ENCODE results near the gene RNF167.
"Not testable (repeated sequence)": the region's sequence is repeated elsewhere in the genome, so short reads cannot be mapped to it uniquely, and the experiment has no call there.

Gene RNF167

GRCh38 chr17:4898927-4899326 lies 41.1 kb upstream of the RNF167 start:
- H3K36me3 ChIP-seq (ENCODE audit: insufficient read depth, low read length) = peaks cover 40% of the 10 kb centered on the region
- no peak overlapping the region for H3K4me3 ChIP-seq (ENCODE audit: low read length)

DNA sequence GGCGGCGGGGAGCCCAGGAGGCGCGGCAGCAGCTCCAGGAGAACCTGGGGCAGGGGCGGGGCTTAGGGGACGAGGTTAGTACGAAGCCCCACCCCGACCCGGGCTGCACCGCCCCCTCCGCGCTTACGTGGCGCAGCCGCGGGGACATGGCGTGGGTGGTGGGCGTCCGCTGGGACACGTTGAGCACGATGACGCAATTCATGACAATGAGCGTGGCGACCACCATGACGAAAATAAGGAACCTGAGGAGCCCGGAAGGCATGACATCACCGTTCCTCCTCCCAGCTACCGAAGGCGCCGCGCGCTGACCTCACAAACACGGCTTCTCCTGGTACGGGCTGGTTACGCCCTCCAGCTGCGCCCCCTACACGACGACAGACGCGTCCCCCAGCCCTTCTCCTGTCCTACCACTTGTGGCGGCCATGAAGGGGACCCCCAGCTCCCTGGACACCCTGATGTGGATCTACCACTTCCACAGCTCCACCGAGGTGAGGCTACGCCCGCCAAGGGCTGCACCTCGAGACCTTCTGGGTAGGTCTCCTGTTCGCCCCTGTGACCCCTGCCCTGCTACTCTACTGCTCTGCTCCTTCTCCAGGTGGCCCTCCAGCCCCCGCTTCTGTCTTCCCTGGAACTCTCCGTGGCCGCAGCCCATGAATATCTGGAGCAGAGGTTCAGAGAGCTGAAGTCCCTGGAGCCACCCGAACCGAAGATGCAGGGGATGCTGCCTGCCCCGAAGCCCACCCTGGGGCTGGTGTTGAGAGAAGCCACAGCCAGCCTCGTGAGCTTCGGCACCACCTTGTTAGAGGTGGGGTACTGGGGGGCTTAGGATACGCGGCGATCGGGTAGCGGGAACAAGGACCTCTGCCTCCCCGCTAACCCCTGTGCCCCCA lies 40.5 kb upstream of the RNF167 start, which contains the start of gene C17orf107:
C17orf107 (plus strand) TSS at position 196 of the 890 bp plus-strand sequence; CDS start at position 423, 227 bp downstream.
- Histone ChIP-seq H3K4me1 (ENCODE audit: insufficient read depth, low read length) (no peaks in the 10 kb centered on the region), H3K4me3 (ENCODE audit: low read length) (no peak within 1 kb of the TSS), H3K9me3 (ENCODE audit: low read length) (peaks cover 15% of the 10 kb centered on the region), H3K36me3 (ENCODE audit: insufficient read depth, low read length) (peaks cover 34% of the 10 kb centered on the region), H3K27me3 (ENCODE audit: insufficient read depth, low read length) (no peaks in the 10 kb centered on the region), H2AFZ (ENCODE audit: low read depth, low read length) (no peak within 1 kb of the TSS)

More at GRCh38 chr17:4898927-4899326, 41.1 kb upstream of the RNF167 start:
- H2AFZ ChIP-seq (ENCODE audit: low read depth, low read length) = no peak overlapping the region
- H3K27me3 ChIP-seq (ENCODE audit: insufficient read depth, low read length) = no peaks in the 10 kb centered on the region
- no peaks in the 10 kb centered on the region for H3K4me1 ChIP-seq (ENCODE audit: insufficient read depth, low read length)
- peaks cover 15% of the 10 kb centered on the region for H3K9me3 ChIP-seq (ENCODE audit: low read length)

DNA sequence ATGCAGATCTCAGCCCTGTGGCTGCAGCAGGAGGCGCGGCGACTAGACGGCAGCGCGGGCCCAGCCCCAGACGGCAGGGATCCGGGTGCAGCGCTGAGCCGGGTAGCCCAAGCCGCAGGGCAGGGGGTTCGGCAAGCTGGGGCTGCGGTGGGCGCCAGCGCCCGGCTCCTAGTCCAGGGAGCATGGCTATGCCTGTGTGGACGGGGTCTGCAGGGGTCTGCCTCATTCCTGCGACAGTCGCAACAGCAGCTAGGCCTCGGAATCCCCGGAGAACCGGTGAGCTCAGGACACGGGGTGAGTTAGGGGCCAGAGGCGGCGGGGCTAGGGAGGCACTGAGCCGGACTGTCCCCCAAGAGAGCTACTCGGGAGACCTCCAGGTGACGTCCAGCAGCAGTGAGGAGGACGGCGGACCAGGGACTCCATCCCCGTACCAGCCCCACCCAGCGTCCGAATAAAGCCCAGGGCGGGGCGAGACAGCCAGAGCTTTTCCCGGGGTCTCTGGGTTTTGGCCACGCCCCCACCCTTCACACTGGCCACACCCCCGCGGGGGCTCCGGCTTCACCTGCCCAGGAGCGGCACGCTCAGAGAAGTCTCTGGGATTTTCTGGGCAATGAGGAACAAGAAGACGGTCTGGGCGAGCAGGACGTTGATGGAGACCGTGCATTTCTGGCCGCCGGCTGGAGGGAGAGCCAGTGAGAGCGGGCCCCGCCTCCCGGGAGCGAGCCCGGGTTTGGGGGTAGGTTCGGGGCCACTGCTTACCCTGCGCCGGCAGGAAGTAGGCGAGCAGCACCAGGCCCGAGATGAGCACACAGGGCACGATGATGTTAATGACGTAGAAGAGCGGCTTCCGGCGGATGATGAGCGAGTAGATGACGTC lies 39.6 kb upstream of the RNF167 start:
- Histone ChIP-seq H2AFZ (ENCODE audit: low read depth, low read length) (no peak overlapping the region), H3K9me3 (ENCODE audit: low read length) (peaks cover 15% of the 10 kb centered on the region), H3K36me3 (ENCODE audit: insufficient read depth, low read length) (peaks cover 25% of the 10 kb centered on the region), H3K4me1 (ENCODE audit: insufficient read depth, low read length) (no peaks in the 10 kb centered on the region), H3K4me3 (ENCODE audit: low read length) (no peak overlapping the region), H3K27me3 (ENCODE audit: insufficient read depth, low read length) (no peaks in the 10 kb centered on the region)

DNA sequence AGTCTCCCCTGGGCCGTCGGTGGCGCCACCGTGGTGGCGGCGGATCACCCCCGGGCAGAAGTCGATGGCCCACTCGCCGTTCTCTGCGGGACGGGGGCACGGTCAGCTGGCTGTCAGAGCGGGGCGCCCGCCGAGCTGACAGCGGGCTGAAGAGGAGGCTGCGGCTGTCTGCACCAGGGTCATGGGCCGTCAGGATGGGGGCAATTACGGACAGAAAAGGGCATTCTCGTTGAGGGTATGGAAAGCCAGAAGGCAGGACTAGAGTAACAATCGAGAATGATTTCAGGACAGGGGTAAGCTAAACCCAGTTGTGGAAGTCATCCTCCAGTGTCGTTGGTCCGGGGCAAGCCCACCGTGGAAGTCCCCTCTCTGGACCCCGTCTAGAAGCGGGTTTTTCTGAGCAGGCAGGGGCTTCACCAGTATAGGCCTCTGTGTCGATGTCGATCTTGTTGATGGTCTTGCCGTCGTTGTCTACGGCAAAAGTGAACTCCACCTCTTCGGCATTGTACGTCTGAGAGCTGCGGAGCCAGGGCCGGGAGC lies 38.9 kb upstream of the RNF167 start:
- Histone ChIP-seq H3K4me3 (ENCODE audit: low read length) (no peak overlapping the region), H3K27me3 (ENCODE audit: insufficient read depth, low read length) (no peaks in the 10 kb centered on the region), H3K9me3 (ENCODE audit: low read length) (peaks cover 15% of the 10 kb centered on the region), H3K4me1 (ENCODE audit: insufficient read depth, low read length) (no peaks in the 10 kb centered on the region), H3K36me3 (ENCODE audit: insufficient read depth, low read length) (peaks cover 19% of the 10 kb centered on the region), H2AFZ (ENCODE audit: low read depth, low read length) (no peak overlapping the region)

GRCh38 chr17:4901648-4902344 lies 38.3 kb upstream of the RNF167 start:
- Histone ChIP-seq H3K36me3 (ENCODE audit: insufficient read depth, low read length) (peaks cover 14% of the 10 kb centered on the region), H3K4me1 (ENCODE audit: insufficient read depth, low read length) (no peaks in the 10 kb centered on the region), H3K4me3 (ENCODE audit: low read length) (no peak overlapping the region)

GRCh38 chr17:4902540-4902939 lies 37.5 kb upstream of the RNF167 start:
- no peak overlapping the region for H3K4me3 ChIP-seq (ENCODE audit: low read length)
- H2AFZ ChIP-seq (ENCODE audit: low read depth, low read length) = no peak overlapping the region
- no peaks in the 10 kb centered on the region for H3K4me1 ChIP-seq (ENCODE audit: insufficient read depth, low read length)
- peaks cover 15% of the 10 kb centered on the region for H3K9me3 ChIP-seq (ENCODE audit: low read length)
- H3K36me3 ChIP-seq (ENCODE audit: insufficient read depth, low read length) = peaks cover 7% of the 10 kb centered on the region
- H3K27me3 ChIP-seq (ENCODE audit: insufficient read depth, low read length) = no peaks in the 10 kb centered on the region

More at GRCh38 chr17:4901648-4902344, 38.3 kb upstream of the RNF167 start:
- Histone ChIP-seq H3K27me3 (ENCODE audit: insufficient read depth, low read length) (no peaks in the 10 kb centered on the region), H3K9me3 (ENCODE audit: low read length) (peaks cover 15% of the 10 kb centered on the region), H2AFZ (ENCODE audit: low read depth, low read length) (no peak overlapping the region)

GRCh38 chr17:4903051-4903818 lies 36.8 kb upstream of the RNF167 start, which contains the start of gene CHRNE:
Gene CHRNE, minus strand, starts transcription at chr17:4903098. Its CDS starts 35 bp downstream, at chr17:4903063.
- Histone ChIP-seq H3K4me3 (ENCODE audit: low read length) (no peak within 1 kb of the TSS), H3K27me3 (ENCODE audit: insufficient read depth, low read length) (no peaks in the 10 kb centered on the region), H3K9me3 (ENCODE audit: low read length) (peaks cover 15% of the 10 kb centered on the region), H2AFZ (ENCODE audit: low read depth, low read length) (no peak within 1 kb of the TSS), H3K36me3 (ENCODE audit: insufficient read depth, low read length) (peaks cover 7% of the 10 kb centered on the region), H3K4me1 (ENCODE audit: insufficient read depth, low read length) (peaks cover 2% of the 10 kb centered on the region)

GRCh38 chr17:4906642-4907041 lies 33.4 kb upstream of the RNF167 start:
- not testable (repeated sequence) for H3K36me3 ChIP-seq (ENCODE audit: insufficient read depth, low read length); H3K4me1 ChIP-seq (ENCODE audit: insufficient read depth, low read length); H2AFZ ChIP-seq (ENCODE audit: low read depth, low read length); H3K27me3 ChIP-seq (ENCODE audit: insufficient read depth, low read length); H3K4me3 ChIP-seq (ENCODE audit: low read length); H3K9me3 ChIP-seq (ENCODE audit: low read length)

DNA sequence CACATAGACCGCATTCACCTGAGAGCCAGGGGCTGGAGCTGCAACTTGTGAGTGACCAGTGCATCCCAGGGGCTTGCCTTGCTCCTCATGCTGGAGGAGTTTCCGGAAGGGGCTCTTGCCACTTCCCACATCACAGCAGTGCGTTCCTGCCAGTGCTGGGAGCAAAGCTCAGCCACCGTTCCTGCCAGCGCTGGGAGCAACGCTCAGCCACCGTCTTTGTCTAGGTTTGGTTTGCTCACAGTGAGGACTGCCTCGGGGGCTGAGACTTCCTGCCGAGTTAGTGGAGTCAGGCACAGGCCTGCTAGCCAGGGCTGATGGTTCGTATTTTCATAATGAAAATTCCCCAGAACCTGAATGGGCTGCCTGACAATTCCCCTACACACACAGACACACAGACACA lies 31.8 kb upstream of the RNF167 start:
- H3K4me1 ChIP-seq (ENCODE audit: insufficient read depth, low read length) = peaks cover 8% of the 10 kb centered on the region
- H2AFZ ChIP-seq (ENCODE audit: low read depth, low read length) = peak overlapping the region; percentile 70
- no peaks in the 10 kb centered on the region for H3K9me3 ChIP-seq (ENCODE audit: low read length)
- H3K36me3 ChIP-seq (ENCODE audit: insufficient read depth, low read length) = no peaks in the 10 kb centered on the region
- no peaks in the 10 kb centered on the region for H3K27me3 ChIP-seq (ENCODE audit: insufficient read depth, low read length)
- no peak overlapping the region for H3K4me3 ChIP-seq (ENCODE audit: low read length)

DNA sequence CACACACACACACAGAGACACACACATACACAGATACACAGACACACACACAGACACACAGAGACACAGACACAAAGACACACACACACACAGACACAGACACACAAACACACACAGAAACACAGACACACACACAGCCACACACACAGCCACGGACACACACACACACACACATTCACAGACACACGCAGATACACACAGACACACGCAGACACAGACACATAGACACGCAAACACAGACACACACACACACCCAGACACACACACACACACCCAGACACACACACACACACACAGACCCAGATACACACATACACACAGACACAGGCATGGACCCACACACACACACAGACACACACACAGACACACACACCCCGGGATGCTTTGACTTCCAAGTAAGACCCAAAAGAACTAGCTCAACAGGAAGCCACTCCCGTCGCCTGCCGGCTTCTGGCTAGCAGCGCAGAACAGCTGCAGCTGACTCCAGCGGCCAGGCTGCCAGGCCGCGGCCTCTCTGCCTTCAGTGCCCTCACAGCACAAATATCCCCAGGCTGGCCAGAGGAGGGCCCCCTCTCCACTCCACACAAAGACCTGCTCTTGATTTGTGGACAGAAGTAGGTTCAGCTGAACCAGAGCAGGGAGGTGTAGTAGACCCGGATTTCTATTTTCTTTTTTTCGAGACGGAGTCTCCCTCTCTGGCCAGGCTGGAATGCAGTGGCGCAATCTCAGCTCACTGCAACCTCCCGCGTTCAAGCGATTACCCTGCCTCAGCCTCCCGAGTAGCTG lies 31.2 kb upstream of the RNF167 start:
- H3K9me3 ChIP-seq (ENCODE audit: low read length) = no peaks in the 10 kb centered on the region
- no peaks in the 10 kb centered on the region for H3K27me3 ChIP-seq (ENCODE audit: insufficient read depth, low read length)
- peak overlapping the region; percentile 70 for H2AFZ ChIP-seq (ENCODE audit: low read depth, low read length)
- H3K36me3 ChIP-seq (ENCODE audit: insufficient read depth, low read length) = no peaks in the 10 kb centered on the region
- peaks cover 8% of the 10 kb centered on the region for H3K4me1 ChIP-seq (ENCODE audit: insufficient read depth, low read length)
- H3K4me3 ChIP-seq (ENCODE audit: low read length) = peak overlapping the region; percentile 31

DNA sequence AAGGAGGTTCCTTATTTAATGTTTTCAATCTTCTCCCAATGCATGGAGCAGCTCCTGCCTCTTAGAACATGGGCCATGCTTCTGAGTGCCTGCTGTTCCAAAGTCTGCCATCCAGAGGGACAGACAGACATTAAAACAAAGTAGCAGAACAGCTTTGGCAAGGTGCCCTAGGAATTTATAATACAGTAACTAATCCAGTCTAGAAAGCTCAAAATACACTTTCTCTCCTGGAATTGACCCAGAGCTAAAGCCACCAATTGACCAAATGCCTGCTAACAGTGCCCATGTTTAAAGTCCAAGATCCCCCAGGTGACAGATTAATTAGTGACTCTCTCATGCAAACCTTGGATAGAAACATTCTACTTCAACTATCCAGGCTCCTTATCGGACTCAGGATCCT lies 26.1 kb upstream of the RNF167 start:
- no peak overlapping the region for H2AFZ ChIP-seq (ENCODE audit: low read depth, low read length)
- H3K4me3 ChIP-seq (ENCODE audit: low read length) = no peak overlapping the region
- H3K9me3 ChIP-seq (ENCODE audit: low read length) = no peaks in the 10 kb centered on the region
- no peaks in the 10 kb centered on the region for H3K36me3 ChIP-seq (ENCODE audit: insufficient read depth, low read length)
- H3K27me3 ChIP-seq (ENCODE audit: insufficient read depth, low read length) = no peaks in the 10 kb centered on the region
- no peaks in the 10 kb centered on the region for H3K4me1 ChIP-seq (ENCODE audit: insufficient read depth, low read length)

Measured in neuron (in vitro differentiated cells).